Heart left ventricle (tissue), 16 donors: Measurements from ENCODE around the gene RPS6KA5. TPM values are rescaled to one million over a fixed set of nuclear protein-coding genes. Genes with fewer than 3 reads are reported as not detected.

Experiments
- ATAC-seq, 4 donors: fragments of 200-7000 bp; cut with Tn5 transposase; one replicate each; pipeline ENCODE4 v1.9.1; 2020 to 2022; ENCODE audit warnings: moderate library complexity in 4 of 4, mild to moderate bottlenecking in 3 of 4, moderate number of reproducible peaks in 1 of 4
- DNase-seq, 5 donors: peaks; one replicate each; pipeline ENCODE4 v3.0.0-alpha.2; 2020
- H3K27ac ChIP-seq, 12 donors: fragments of 200-600 bp; sonication (generic) in 4 of 12; one replicate each; pipeline versions ENCODE4 v1.5.0 to v1.8.0; 2016 to 2022; ENCODE audit warnings: mild to moderate bottlenecking in 2 of 12
- H3K27me3 ChIP-seq, 9 donors: fragments of 200-600 bp; sonication (generic) in 2 of 9; one replicate each; pipeline versions ENCODE4 v1.5.1 to v1.8.0; 2016 to 2022; ENCODE audit warnings: mild to moderate bottlenecking in 3 of 9
- H3K36me3 ChIP-seq, 9 donors: fragments of 200-600 bp; sonication (generic) in 2 of 9; one replicate each; pipeline versions ENCODE4 v1.5.0 to v1.8.0; 2018 to 2022; ENCODE audit warnings: mild to moderate bottlenecking in 2 of 9
- H3K4me1 ChIP-seq, 12 donors: fragments of 200-600 bp; sonication (generic) in 4 of 12; one replicate each; pipeline versions ENCODE4 v1.5.0 to v1.8.0; 2016 to 2022; ENCODE audit warnings: mild to moderate bottlenecking in 3 of 12
- H3K4me3 ChIP-seq, 12 donors: fragments of 200-600 bp; sonication (generic) in 4 of 12; one replicate each; pipeline versions ENCODE4 v1.5.0 to v1.8.0; 2017 to 2022; ENCODE audit warnings: mild to moderate bottlenecking in 9 of 12, moderate library complexity in 4 of 12
- H3K9me3 ChIP-seq, 12 donors: fragments of 200-600 bp; sonication (generic) in 4 of 12; one replicate each; pipeline versions ENCODE4 v1.5.0 to v1.8.0; 2016 to 2022; ENCODE audit warnings: mild to moderate bottlenecking in 1 of 12
- CTCF ChIP-seq, 12 donors: fragments of 200-600 bp; sonication (generic) in 4 of 12; IDR thresholded peaks; one replicate each; pipeline versions ENCODE4 v1.5.0 to v1.8.0; 2018 to 2022; ENCODE audit warnings: antibody characterized with exemption in 12 of 12, mild to moderate bottlenecking in 5 of 12
- POLR2A ChIP-seq, 2 donors: fragments of 450-650 bp; IDR thresholded peaks; one replicate each; pipeline ENCODE4 v1.6.1; 2017; ENCODE audit warnings: antibody characterized with exemption in 2 of 2, mild to moderate bottlenecking in 2 of 2, moderate library complexity in 2 of 2
- WGBS, 4 donors: extraction: QIAGEN DNeasy Blood & Tissue Kit in 2 of 4; methylation state at CpG; one replicate each; pipeline versions ENCODE4 v1.1.5 to v1.1.7; 2013 to 2018; 5-methylcytosine and 5-hydroxymethylcytosine counted together
- intact Hi-C, 10 donors: fragments of 100-400 bp; cut with DNase I; formaldehyde crosslinking; loops; one replicate each; pipeline versions ENCODE4 v1.11.1 to v1.14.2; 2022
- polyA plus RNA-seq, 2 donors: library from polyadenylated mRNA; stranded (reverse); fragments of 200-250 nt; gene quantifications; one replicate each; pipeline ENCODE4 v1.2.3, GENCODE V29; 2013
- total RNA-seq, 9 donors: library from RNA; depleted of rRNA in 2 of 9; stranded (reverse); fragments of >200 nt in 2 of 9; fragmentation: NEBNext Ultra II Directional in 3 of 9; extraction: Animal tissue kit (Norgen Biotek cat#: 25700) in 3 of 9; gene quantifications; one replicate each; pipeline versions ENCODE4 v1.1.0 to v1.2.4, GENCODE V29; 2016 to 2023
- donor health status: ischemic (EF 13 %, LVEDD 7.1; RV severe dilation, severe dysfunction).
- donor health status: healthy with polysubstance abuse.
- donor health status: DM: no; HTN: yes; CAD: no.
- donor health status: DM: no; HTN: no; CAD: no.
- donor health status: ischemic (EF 25% LVEDD 6.9; RV normal size, moderate dysfunction).
- donor health status: ischemic (EF 25% LVEDD 5.7; RV mildly dilated, moderate dysfunction).
- donor health status: healthy.
- donor health status: DM: yes; HTN: yes; CAD: no.
- donor health status: ischemic (EF 35%, LVEDD 5.7; RV mildly dilated, moderate dysfunction).
- donor health status: nonischemic (EF 11% LVEDD 7.7; RV severe dilation, severe dysfunction).
- donor health status: DM: yes; HTN: yes; CAD: no.
- donor health status: PGD.
- donor health status: ischemic (EF 29% LVEDD 5.4; RV normal size, mild dysfunction).
- donor health status: nonischemic (EF 23%, LVEDD 6.1; RV moderate dilation, normal function).

RPS6KA5 gene
- total and polyA plus RNA-seq, 11 donors: 0.72 to 13.3 (median 8.5) TPM

GRCh38 chr14:90815572-90815821 is 244.9 kb downstream of the RPS6KA5 start:
- ATAC-seq (peak in 1 of 4 donors; percentile 4), DNase-seq (peak in 1 of 5 donors; percentile 27)
- Histone ChIP-seq H3K4me1 (peaks cover 2 to 39% (median 16%) of the 10 kb centered on the region in 12 donors), H3K27ac (peak overlapping the region in 4 of 12 donors; percentile 50 to 68 (median 60)), H3K36me3 (no peaks in the 10 kb centered on the region), H3K4me3 (peak overlapping the region; percentile 56 to 97 (median 79)), H3K27me3 (no peaks in the 10 kb centered on the region), H3K9me3 (no peaks in the 10 kb centered on the region)
- TF ChIP-seq CTCF (IDR thresholded peaks at IDR 0.05): no peak
- no peak for TF ChIP-seq POLR2A (IDR thresholded peaks at IDR 0.05)
- intact Hi-C loops: loop anchor here in 4 of 10 donors (5.0 to 10.0 kb wide), 3 partner anchors 51 to 93 kb away; no protein-coding TSS in a partner anchor
- WGBS, 4 donors: 2 to 15% (median 9%) methylated on average over 5 of the region's 5 CpGs

- peaks cover 2 to 44% (median 18%) of the 10 kb centered on the region in 12 donors for H3K4me1 ChIP-seq
- peak overlapping the region; percentile 56 to 97 (median 79) for H3K4me3 ChIP-seq
- H3K9me3 ChIP-seq: no peaks in the 10 kb centered on the region
- TF ChIP-seq POLR2A (IDR thresholded peaks at IDR 0.05): no peak
- no peak for TF ChIP-seq CTCF (IDR thresholded peaks at IDR 0.05)
- no peaks in the 10 kb centered on the region for H3K36me3 ChIP-seq
- H3K27ac ChIP-seq: peak overlapping the region in 4 of 12 donors; percentile 50 to 68 (median 60)
- WGBS, 4 donors: 46 to 57% (median 51%) methylated on average over 13 of the region's 13 CpGs
- DNase-seq (peak in 1 of 5 donors; percentile 41), ATAC-seq (peak in 1 of 4 donors; percentile 6)
- H3K27me3 ChIP-seq: no peaks in the 10 kb centered on the region
- intact Hi-C loops: loop anchor here in 6 of 10 donors (5.0 to 10.0 kb wide), 3 partner anchors 50 to 93 kb away; no protein-coding TSS in a partner anchor
Measured at GRCh38 chr14:90814806-90815571, 245.5 kb downstream of the RPS6KA5 start.

GRCh38 chr14:90813442-90813841 is 247.0 kb downstream of the RPS6KA5 start:
- intact Hi-C loops: loop anchor here in 4 of 10 donors (5.0 to 10.0 kb wide), 2 partner anchors 49 to 51 kb away; no protein-coding TSS in a partner anchor
- 80 to 89% (median 85%) methylated on average over 5 of the region's 5 CpGs for WGBS, 4 donors
- ATAC-seq (no peak), DNase-seq (peak in 1 of 5 donors; percentile 7)
- peaks cover 2 to 58% (median 24%) of the 10 kb centered on the region in 12 donors for H3K4me1 ChIP-seq
- no peak overlapping the region for H3K4me3 ChIP-seq
- no peaks in the 10 kb centered on the region for H3K9me3 ChIP-seq
- H3K27me3 ChIP-seq: no peaks in the 10 kb centered on the region
- H3K36me3 ChIP-seq: no peaks in the 10 kb centered on the region
- no peak overlapping the region for H3K27ac ChIP-seq
- TF ChIP-seq POLR2A (IDR thresholded peaks at IDR 0.05) (no peak), CTCF (IDR thresholded peaks at IDR 0.05) (no peak)

GRCh38 chr14:90812109-90812508 is 248.3 kb downstream of the RPS6KA5 start:
- ATAC-seq (no peak), DNase-seq (peak in 1 of 5 donors; percentile 48)
- intact Hi-C loops: loop anchor here in 4 of 10 donors (5.0 to 10.0 kb wide), 2 partner anchors 47 to 50 kb away; no protein-coding TSS in a partner anchor
- no peaks in the 10 kb centered on the region for H3K27me3 ChIP-seq
- no peaks in the 10 kb centered on the region for H3K36me3 ChIP-seq
- 76 to 94% (median 88%) methylated on average over 3 to 5 of the region's 5 CpGs for WGBS, 4 donors
- TF ChIP-seq POLR2A (IDR thresholded peaks at IDR 0.05) (no peak), CTCF (IDR thresholded peaks at IDR 0.05) (no peak)
- H3K4me3 ChIP-seq: no peak overlapping the region
- no peaks in the 10 kb centered on the region for H3K9me3 ChIP-seq
- peaks cover 2 to 72% (median 35%) of the 10 kb centered on the region in 12 donors for H3K4me1 ChIP-seq
- no peak overlapping the region for H3K27ac ChIP-seq
